Activated CD4-positive, alpha-beta T cell treated with anti-CD3 and anti-CD28 coated beads for 1 hour (primary cell): ENCODE results near the gene CD226.
"Not testable (repeated sequence)": the region's sequence is repeated elsewhere in the genome, so short reads cannot be mapped to it uniquely, and the experiment has no call there.

Experiments used
- DNase-seq: peaks from one replicate; pipeline ENCODE4 v3.0.0-alpha.2; 2020

CD226 gene

GRCh38 chr18:69899154-69899923 is 48.3 kb downstream of the CD226 start:
- not testable (repeated sequence) for DNase-seq

GRCh38 chr18:69898241-69898861 is 49.3 kb downstream of the CD226 start:
- no peak for DNase-seq

GRCh38 chr18:69897397-69898108 is 50.1 kb downstream of the CD226 start:
- no peak for DNase-seq

GRCh38 chr18:69895066-69896047 is 52.3 kb downstream of the CD226 start:
- DNase-seq: no peak

DNA sequence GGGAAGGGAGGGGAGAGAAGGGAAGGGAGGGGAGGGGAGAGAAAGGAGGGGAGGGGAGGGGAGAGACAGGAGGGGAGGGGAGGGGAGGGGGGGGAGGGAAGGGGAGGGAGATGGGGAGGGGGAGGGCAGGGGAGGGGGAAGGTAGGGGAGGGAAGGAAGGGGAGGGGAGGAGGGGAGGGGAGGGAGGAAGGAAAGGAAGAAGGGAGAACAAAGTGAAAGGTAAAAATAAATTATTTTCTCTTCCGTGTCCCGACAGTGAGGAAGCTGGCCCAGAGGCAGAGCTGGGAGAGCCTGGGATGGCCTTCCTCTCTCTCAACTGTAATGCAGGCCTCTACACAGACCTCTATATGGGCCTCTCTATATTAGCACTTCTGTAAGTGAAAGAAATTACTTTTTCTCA is 53.2 kb downstream of the CD226 start:
- no peak for DNase-seq

GRCh38 chr18:69890558-69890957 is 57.1 kb downstream of the CD226 start:
- no peak for DNase-seq

DNA sequence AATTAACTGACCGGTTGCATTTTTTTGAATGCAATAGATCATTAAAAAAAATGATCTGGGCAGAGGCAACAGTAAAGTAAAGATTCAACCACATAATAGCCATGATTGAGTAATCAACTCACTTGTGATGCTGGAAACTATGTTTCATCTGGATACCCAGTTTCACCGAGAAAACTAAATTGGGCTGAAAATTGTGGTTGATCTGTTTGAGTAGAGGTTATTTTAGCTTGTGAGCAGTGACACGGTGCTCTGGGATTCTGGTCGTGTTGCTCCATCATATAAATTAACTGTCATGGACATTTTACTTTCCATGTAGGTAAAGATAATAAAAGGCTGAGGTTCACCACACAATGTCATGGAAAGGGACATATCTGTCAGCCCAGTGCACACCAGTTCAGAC is 58.7 kb downstream of the CD226 start:
- no peak for DNase-seq

GRCh38 chr18:69887256-69887655 is 60.4 kb downstream of the CD226 start:
- DNase-seq: no peak

GRCh38 chr18:69885841-69886531 is 61.7 kb downstream of the CD226 start:
- DNase-seq: no peak

DNA sequence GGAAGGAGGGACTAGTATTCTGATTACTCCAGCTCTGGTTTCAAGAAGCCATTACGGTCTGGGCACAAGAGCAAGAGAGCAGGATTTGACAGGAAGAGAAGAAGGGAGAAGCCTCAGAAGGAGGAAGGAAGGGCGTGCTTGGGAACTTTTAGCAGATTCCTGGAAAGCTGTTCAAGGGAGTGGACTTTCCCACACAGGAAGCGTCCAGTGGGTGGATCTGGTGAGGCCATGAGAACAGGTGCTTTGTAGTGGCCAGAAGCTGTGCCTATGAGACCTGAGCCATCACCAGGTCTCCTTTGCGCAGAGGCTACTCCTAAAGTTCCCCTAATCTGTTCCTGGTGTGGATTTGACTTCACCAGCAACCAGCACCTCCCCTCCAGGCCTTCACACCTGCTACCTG is 62.3 kb downstream of the CD226 start:
- no peak for DNase-seq

GRCh38 chr18:69883781-69884180 is 63.9 kb downstream of the CD226 start:
- DNase-seq: no peak

DNA sequence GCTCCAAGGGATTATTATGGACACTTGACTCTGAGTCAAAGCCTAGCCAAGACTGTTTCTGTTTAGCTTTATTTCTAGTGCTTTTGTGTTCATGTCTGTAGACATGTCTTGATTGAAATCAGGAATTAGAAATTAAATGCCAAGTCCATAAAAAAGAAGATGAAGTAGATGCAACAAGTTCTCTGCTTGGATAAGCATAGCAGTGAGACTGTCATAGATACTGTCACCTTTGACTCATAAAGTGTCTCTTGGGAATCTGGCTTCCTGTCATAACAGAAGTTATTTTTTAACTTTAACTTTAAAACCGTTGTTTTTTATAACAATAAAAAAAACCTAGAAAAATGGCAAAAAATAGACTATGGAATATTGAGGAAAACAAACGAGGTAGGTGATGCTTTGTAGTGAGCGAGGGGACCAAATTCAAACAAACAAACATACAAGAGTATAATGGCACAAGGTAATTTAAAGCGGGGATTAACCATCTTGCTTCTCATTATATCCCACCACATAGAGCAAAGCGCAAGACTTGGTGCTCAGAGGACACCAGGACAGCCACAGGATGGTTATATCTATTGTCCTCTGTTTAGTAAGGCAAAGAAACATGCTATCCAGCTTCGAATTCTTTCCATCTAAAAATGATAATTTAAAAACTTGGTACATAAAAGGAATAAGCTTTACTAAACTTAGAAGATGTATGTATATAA is 64.6 kb downstream of the CD226 start:
- no peak for DNase-seq

DNA sequence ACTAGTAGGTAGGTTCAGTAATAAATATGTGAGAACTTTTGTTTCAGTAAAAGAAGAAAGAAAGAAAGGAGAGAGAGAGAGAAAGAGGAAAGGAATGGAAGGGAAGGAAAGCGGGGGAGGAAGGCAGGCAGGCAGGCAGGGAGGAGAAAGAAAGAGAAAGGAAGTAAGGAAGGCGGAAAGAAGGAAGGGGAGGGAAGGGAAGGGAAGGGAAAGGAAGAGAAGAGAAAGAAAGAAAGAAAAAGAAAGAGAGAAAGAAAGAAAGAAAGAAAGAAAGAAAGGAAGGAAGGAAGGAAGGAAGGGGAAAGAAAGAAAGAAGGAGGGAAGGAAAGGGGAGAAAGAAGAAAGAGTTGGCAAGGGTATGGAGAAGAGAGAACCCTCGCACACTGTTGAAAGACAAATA is 67.6 kb downstream of the CD226 start:
- no peak for DNase-seq

DNA sequence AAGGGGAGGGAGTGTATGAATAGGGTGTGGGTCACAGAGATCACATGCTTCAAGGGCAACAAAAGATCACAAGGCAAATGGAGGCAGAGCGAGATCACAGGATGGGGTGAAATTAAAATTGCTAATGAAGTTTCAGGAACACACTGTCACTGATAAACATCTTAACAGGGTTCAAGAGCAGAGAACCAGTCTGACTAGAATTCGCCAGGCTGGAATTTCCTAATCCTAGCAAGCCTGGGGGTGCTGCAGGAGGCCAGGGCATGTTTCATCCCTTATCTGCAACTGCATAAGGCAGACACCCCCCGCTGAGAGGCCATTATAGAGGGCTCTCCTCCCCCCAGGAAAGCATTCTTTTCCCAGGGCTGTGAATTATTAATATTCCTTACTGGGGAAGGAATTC is 68.6 kb downstream of the CD226 start:
- DNase-seq: not testable (repeated sequence)

DNA sequence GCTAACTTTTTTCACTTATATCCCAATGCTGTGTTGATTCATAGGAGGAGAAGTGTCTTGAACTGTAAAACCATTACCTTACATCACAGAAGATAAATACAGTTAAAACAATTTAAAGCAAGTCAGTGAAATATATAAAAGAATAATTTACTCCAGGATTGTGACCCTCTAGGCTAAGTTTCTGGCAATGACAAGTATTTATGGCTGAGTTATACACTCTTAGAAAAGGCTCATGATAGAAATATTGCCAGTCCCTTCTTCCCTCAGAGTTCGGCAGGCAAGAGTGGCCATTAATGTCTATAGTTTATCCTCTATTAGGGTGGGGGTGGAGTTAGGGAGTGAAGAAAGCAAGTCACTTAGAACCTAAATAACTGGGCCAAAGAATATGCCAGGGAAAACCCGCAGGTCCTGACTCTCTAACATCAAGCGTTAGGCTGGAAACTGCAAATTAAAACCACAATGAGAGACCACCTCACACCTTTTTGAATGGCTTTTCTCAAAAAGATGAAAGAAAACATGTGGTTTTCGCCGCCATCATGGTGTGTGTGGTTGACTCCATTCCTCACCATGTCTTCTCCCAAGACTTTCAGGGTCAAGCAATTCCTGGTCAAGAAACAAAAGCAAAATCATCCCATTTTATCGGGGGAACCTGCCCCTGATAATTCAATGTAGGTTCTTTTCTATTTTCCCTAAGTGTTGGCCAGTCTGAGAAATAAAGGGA is 69.3 kb downstream of the CD226 start:
- DNase-seq: no peak

DNA sequence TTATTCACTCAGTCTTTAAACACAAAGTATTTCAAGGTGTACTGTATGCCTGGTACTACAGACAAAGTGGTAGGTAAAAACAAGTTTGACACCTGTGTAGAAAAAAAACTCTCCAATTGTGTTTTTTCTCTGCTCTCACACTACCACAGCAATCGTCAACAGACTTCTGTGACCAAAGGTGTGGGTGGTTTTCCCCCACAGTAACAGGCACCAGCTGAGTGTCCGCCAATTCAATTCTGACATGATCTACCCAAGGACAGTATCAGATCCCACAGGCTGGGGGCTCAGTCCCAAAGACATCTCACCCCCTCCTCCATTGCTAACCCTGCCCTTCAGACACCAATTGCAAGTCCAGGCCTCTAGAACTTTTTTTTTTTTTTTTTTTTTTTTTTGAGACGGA is 71.2 kb downstream of the CD226 start:
- no peak for DNase-seq

DNA sequence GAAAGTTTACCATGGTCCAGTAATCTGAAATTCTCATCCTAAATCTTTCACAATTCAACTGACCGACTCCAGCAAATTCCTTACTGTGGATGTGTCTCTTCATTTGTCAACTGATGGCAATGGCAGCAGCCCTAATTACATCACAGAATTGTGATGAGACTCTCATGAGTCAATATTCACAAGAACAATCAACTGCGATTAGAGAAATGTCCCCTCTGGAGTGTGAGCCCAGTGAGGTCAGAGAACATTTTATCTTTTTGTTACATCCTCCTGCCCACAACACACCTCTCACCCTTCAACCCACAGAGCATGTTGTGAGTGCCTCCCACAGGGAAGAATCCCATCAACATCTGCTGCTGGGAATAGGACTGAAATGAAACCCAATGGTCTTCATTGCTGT is 73.6 kb downstream of the CD226 start:
- no peak for DNase-seq

DNA sequence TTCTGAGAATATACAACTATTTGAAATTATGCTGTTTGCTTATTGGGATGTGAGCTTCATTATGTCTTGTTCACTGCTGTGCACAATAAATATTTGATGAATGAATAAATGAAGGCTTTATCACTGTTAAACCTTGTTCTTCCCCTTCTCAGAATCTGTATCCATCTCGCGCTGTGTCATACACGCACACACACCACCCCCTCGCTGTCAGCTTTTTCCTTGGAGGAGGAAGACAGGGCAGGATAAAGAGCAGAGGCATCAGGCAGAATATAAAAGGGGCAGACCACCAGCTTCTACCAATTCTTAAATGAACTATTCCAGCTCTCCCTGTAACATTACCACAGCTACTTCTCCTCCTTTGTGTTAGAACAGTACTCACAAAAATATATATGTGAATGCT is 75.0 kb downstream of the CD226 start:
- DNase-seq: no peak

DNA sequence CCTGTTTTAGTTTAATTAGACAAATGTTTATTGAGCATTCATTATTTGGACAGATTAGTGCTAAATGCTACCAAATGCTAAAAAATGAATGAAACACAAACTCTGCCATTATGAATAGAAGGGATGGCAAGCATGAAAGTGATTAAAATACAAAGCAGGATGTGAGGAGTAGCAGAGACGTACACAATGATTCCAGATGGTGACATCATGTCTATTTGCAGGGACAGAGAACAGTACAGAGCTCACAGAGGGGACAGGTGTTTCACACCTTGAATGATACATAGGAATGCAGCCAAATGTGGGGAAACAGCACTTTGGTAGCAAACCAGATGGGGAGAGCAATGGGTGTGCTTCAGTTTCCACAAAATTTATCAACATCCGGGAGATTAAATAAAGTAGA is 76.3 kb downstream of the CD226 start:
- no peak for DNase-seq

- DNase-seq: no peak
These were observed 76.9 kb downstream of the CD226 start for GRCh38 chr18:69870736-69871135.

DNA sequence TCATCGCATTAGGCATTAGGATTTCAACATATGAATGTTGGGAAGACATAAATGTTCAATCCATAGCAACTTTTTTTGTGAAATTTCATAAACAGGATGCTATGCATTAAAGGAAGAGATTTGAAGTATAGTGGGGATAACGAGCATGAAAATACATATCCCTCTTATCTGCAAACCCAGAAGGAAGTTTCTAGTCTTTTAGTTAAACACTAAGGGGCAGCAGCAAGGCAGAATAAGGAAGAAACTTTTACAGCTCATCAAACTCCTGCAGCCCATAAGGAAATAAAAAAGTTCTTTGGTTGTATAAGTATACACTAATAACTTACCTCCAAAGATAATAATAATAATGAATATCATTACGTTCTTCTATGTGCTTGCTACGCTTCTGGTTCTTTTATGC is 81.5 kb downstream of the CD226 start:
- DNase-seq: no peak
